ENCODE measurements around the gene TIMP2. TPM values are rescaled to one million over a fixed set of nuclear protein-coding genes. Genes with fewer than 3 reads are reported as not detected.
A peak's percentile ranks its signal among the peaks of the same experiment; 100 is the strongest.

The TIMP2 gene
- total and polyA plus RNA-seq, 2 of the 13 experiments (the other 11 are each of a cell fraction or from before 2014, with no cell fraction given) = 3.8 to 8.5 TPM

- peak; percentile 60; the same call in 1 of the 2 replicates for TF ChIP-seq HIC2 (CRISPR knock-in tag; IDR thresholded peaks at IDR 0.05; ENCODE audit: low read depth)
- 0 out of 2 replicates have a peak, but pooled peaks have one; percentile 36 for TF ChIP-seq HNRNPL (IDR thresholded peaks at IDR 0.05; ENCODE audit: low read depth, low read length)
- TF ChIP-seq ELF1 (CRISPR knock-in tag; IDR thresholded peaks at IDR 0.05) = peak; percentile 65
- no peak for TF ChIP-seq BRD4 (CRISPR knock-in tag; IDR thresholded peaks at IDR 0.05)
- no peak for TF ChIP-seq CHD4 (IDR thresholded peaks at IDR 0.05; ENCODE audit: borderline replicate concordance, low read length)
- 0 out of 2 replicates have a peak, but pooled peaks have one; percentile 71 for TF ChIP-seq SSRP1 (CRISPR knock-in tag; IDR thresholded peaks at IDR 0.05)
- no peak for TF ChIP-seq ZNF329 (CRISPR knock-in tag; IDR thresholded peaks at IDR 0.05; ENCODE audit: low read depth)
- TF ChIP-seq CREB1 (IDR thresholded peaks at IDR 0.05) = no peak
- TF ChIP-seq CREB1 (CRISPR knock-in tag; IDR thresholded peaks at IDR 0.05) = no peak
- no peak for TF ChIP-seq EP300 (IDR thresholded peaks at IDR 0.05; ENCODE audit: low read depth in 2 of 2, low read length in 2 of 2)
- no peak for TF ChIP-seq EP300 (CRISPR knock-in tag; IDR thresholded peaks at IDR 0.05; ENCODE audit: borderline replicate concordance)
- TF ChIP-seq MNT (IDR thresholded peaks at IDR 0.05) = peak; percentile 42; the same call in 1 of the 2 replicates
- no peak for TF ChIP-seq BATF2 (CRISPR knock-in tag; IDR thresholded peaks at IDR 0.05)
- peak; percentile 41 for TF ChIP-seq ZNF362 (CRISPR knock-in tag; IDR thresholded peaks at IDR 0.05; ENCODE audit: borderline replicate concordance)
- no peak; the same call in 1 of the 2 replicates for TF ChIP-seq ZNF878 (CRISPR knock-in tag; IDR thresholded peaks at IDR 0.05)
- TF ChIP-seq ZKSCAN1 (IDR thresholded peaks at IDR 0.05; ENCODE audit: low read length) = peak; percentile 38; the same call in 1 of the 2 replicates
- no peak for TF ChIP-seq ZNF597 (CRISPR knock-in tag; IDR thresholded peaks at IDR 0.05)
- TF ChIP-seq TEAD3 (CRISPR knock-in tag; optimal IDR thresholded peaks at IDR 0.05; ENCODE audit: borderline replicate concordance) = peak; percentile 73
- no peak for TF ChIP-seq TCF12 (IDR thresholded peaks at IDR 0.05)
- no peak for TF ChIP-seq TCF12 (CRISPR knock-in tag; IDR thresholded peaks at IDR 0.05)
- TF ChIP-seq MXD4 (CRISPR knock-in tag; IDR thresholded peaks at IDR 0.05) = no peak
- no peak for TF ChIP-seq RFX1 (IDR thresholded peaks at IDR 0.05)
Measured at GRCh38 chr17:78865682-78866390, 59.4 kb downstream of the TIMP2 start (continued).
